ENCODE measurements around the gene KRTAP10-1.

KRTAP10-1 gene

DNA sequence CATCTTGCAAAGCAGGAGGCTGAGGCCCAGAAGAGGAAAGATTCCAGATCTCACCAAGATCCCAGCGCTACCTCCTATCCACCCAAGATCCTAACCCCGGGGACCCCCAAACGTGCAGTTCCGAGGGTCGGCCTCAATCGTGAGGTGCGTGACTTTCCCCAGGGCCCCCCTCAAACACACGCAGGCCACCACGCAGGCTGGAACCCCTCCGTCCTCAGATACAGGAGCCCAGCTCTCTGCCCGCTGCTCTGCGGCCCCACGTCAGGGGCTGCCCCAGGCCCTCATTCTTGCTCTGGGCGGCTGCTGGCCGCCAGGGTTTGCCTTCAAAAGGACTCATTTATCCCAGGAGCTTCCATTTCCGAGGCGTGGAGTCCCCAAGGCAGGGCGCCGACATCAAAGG, 39.9 kb downstream of the KRTAP10-1 start:
- peaks cover 0 to 10% of the 10 kb centered on the region in 2 donors for H3K27me3 ChIP-seq (ENCODE audit: control insufficient read depth in 1 of 2, insufficient read depth in 2 of 2, low read length in 2 of 2)
- no peak overlapping the region for H3K9ac ChIP-seq (ENCODE audit: low read length)
- no peak overlapping the region for H3K27ac ChIP-seq (ENCODE audit: low read depth, low read length)
- no peaks in the 10 kb centered on the region for H3K36me3 ChIP-seq (ENCODE audit: insufficient read depth, low read length)
- no peaks in the 10 kb centered on the region for H3K9me3 ChIP-seq (ENCODE audit: low read length)
- peaks cover 4% of the 10 kb centered on the region for H3K4me1 ChIP-seq (ENCODE audit: insufficient read depth, low read length)
- no peak overlapping the region for H3K4me3 ChIP-seq (ENCODE audit: low read depth in 1 of 2, low read length in 2 of 2)

DNA sequence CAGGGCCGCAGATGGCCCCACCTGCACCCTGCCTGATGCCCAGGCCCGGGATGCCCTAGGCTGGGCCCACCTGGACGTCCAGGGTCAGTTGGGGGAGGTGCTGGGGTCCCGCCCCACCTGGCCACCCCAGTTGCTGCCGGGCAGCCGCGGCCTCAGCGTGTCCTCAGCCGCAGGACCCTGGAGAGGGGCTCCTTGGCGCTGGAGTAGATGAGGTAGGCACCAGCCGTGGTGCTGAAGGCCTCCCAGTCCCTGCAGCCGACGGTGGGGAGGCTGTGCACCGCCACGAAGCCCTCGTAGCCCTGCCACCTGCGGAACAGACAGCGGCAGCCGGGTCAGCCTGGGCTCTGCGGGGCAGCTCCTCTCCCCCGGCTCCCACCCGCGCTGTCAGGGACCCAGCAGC, 40.4 kb downstream of the KRTAP10-1 start:
- H3K4me3 ChIP-seq (ENCODE audit: low read depth in 1 of 2, low read length in 2 of 2), result no peak overlapping the region
- H3K27me3 ChIP-seq (ENCODE audit: control insufficient read depth in 1 of 2, insufficient read depth in 2 of 2, low read length in 2 of 2), result peaks cover 0 to 10% of the 10 kb centered on the region in 2 donors
- peaks cover 4% of the 10 kb centered on the region for H3K4me1 ChIP-seq (ENCODE audit: insufficient read depth, low read length)
- no peak overlapping the region for H3K9ac ChIP-seq (ENCODE audit: low read length)
- no peaks in the 10 kb centered on the region for H3K9me3 ChIP-seq (ENCODE audit: low read length)
- no peaks in the 10 kb centered on the region for H3K36me3 ChIP-seq (ENCODE audit: insufficient read depth, low read length)
- H3K27ac ChIP-seq (ENCODE audit: low read depth, low read length), result no peak overlapping the region

DNA sequence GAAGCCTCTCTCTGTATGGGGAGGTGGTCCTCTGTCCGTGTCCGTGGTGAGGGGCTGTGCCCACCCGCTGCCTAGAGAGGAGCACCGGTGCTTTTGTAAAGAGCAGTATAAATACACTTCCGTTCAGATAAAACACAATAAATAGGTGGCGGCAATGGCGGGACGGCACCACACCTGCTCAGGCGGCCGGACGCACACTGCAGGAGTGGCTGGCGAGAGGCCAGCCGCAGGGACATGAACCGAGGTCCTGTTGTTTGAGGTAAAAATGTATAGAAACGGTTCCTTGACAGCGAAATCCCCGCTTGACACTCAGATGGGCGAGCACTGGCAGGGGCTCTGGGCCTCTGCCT, 40.8 kb downstream of the KRTAP10-1 start:
- no peaks in the 10 kb centered on the region for H3K36me3 ChIP-seq (ENCODE audit: insufficient read depth, low read length)
- peaks cover 4% of the 10 kb centered on the region for H3K4me1 ChIP-seq (ENCODE audit: insufficient read depth, low read length)
- peaks cover 0 to 10% of the 10 kb centered on the region in 2 donors for H3K27me3 ChIP-seq (ENCODE audit: control insufficient read depth in 1 of 2, insufficient read depth in 2 of 2, low read length in 2 of 2)
- H3K27ac ChIP-seq (ENCODE audit: low read depth, low read length), result no peak overlapping the region
- no peak overlapping the region for H3K9ac ChIP-seq (ENCODE audit: low read length)
- H3K4me3 ChIP-seq (ENCODE audit: low read depth in 1 of 2, low read length in 2 of 2), result no peak overlapping the region
- H3K9me3 ChIP-seq (ENCODE audit: low read length), result no peaks in the 10 kb centered on the region

DNA sequence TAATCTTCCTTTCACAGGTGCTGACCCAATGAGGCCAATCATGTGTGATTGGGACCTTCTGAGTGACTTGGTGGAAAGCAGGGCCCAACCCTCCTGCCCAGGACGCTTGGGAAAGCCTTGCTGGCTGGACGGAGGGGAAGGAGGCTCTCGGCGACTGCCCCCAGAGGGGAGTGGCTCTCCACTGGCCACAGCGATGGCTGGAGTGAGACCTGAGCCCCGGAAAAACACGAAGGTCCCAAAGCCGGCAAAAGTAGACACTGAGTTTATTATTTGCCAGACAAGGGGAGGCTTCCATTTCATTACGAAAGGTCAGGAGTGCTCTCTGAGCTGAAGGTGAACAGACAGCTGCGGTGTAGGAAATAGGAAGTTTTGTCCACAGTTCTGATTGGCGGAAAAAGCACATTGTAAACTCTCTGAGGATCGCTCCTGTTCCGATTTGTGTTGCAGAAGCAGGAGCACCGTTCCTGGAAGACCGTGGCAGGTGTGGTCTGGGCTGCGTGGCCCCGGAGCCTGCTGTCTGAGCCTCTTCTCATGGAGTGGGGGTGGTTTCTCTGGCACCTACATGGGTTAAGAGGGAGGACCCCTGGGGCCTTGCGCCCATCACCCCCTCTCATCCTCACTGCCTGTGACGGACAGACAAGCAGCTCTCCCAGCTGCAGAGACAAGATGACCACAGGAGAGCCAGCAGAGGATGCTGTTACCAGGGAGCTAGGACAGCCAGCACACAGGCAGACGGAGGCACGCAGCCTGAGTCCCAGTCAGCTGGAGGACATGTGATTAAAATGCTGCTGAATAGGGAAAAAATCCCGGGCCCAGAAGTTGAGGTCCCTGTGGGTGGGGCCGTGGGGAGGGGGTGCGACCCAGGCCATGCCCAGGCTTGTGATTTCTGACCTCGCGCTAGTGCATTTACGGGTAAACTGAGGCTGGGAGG, 41.5 kb downstream of the KRTAP10-1 start:
- H3K27me3 ChIP-seq (ENCODE audit: control insufficient read depth in 1 of 2, insufficient read depth in 2 of 2, low read length in 2 of 2), result peaks cover 0 to 10% of the 10 kb centered on the region in 2 donors

DNA sequence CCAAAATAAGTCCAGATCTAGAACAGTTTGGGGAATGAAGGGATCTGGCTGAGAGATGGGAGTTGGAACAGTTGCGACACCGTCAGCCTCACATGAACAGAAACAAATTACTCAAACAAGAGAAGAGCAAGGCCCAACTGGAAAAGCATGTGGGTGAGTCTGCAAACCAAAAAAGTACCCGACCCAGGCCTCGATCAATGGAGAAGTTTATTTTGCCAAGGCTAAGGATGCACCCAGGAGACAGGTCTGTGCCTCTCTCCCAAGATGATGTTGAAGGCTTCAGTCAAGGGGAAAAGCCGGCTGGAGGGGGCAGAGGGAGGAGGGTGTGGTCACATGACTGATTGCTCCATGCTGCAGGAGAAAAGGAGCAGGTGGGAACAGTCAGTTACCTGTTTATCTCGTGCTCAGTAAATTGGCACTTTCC, 42.3 kb downstream of the KRTAP10-1 start:
- peaks cover 0 to 10% of the 10 kb centered on the region in 2 donors for H3K27me3 ChIP-seq (ENCODE audit: control insufficient read depth in 1 of 2, insufficient read depth in 2 of 2, low read length in 2 of 2)
- no peaks in the 10 kb centered on the region for H3K36me3 ChIP-seq (ENCODE audit: insufficient read depth, low read length)
- no peak overlapping the region for H3K4me3 ChIP-seq (ENCODE audit: low read depth in 1 of 2, low read length in 2 of 2)
- no peaks in the 10 kb centered on the region for H3K9me3 ChIP-seq (ENCODE audit: low read length)
- no peak overlapping the region for H3K9ac ChIP-seq (ENCODE audit: low read length)
- H3K27ac ChIP-seq (ENCODE audit: low read depth, low read length), result no peak overlapping the region
- H3K4me1 ChIP-seq (ENCODE audit: insufficient read depth, low read length), result peaks cover 4% of the 10 kb centered on the region

More for the DNA sequence above, 41.5 kb downstream of the KRTAP10-1 start:
- Histone ChIP-seq H3K9me3 (ENCODE audit: low read length) (no peaks in the 10 kb centered on the region), H3K9ac (ENCODE audit: low read length) (no peak overlapping the region), H3K4me3 (ENCODE audit: low read depth in 1 of 2, low read length in 2 of 2) (no peak overlapping the region), H3K27ac (ENCODE audit: low read depth, low read length) (no peak overlapping the region), H3K4me1 (ENCODE audit: insufficient read depth, low read length) (peaks cover 4% of the 10 kb centered on the region), H3K36me3 (ENCODE audit: insufficient read depth, low read length) (no peaks in the 10 kb centered on the region)

DNA sequence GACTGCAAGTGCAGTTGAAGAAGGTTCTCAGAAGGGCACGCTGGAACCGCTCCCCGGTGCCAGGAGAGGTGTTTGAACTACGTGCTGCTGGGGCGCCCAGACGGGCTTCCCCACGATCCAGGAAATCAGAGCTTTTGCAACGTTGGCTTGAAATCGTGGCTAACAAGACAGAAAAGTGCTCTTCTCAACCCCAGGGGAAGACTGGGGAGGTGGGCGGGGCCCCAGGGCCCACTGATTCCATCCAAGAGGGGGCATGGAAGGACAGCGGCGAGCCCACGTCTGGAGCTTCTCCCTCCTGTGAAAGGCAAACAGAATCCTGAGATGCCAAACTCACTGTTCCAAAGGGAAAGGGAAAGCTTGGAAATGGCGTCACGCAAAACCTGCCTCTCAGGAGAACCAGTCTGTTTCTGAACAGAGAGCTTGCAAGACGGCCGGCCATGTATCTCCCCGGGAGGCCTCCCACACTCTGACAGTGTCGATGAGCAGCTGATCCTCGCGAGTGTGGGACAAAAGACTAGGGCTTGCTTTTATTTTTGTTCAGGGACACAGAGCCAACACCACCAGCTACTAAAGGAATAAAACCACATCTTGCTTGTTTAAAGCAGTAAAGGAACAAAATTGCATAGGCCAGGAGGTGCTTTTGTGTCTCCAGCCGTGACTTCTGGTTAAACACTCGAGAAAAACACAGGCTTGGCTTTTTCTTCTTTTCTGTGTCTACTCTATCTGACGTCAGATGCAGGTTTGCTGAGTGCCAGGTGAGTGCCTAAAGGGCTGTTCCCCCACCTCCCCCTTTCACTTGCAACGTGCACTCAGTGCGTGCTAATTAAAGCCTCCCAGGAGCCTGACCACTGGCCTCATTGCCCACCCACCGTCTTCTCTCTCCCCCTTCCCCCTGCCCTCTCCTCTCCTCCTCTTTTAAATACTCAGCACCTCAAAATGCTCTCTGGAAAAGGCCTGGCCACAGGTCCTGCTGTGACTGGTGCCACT, 43.1 kb downstream of the KRTAP10-1 start:
- H3K36me3 ChIP-seq (ENCODE audit: insufficient read depth, low read length), result no peaks in the 10 kb centered on the region
- peaks cover 4% of the 10 kb centered on the region for H3K4me1 ChIP-seq (ENCODE audit: insufficient read depth, low read length)
- H3K9me3 ChIP-seq (ENCODE audit: low read length), result no peaks in the 10 kb centered on the region
- no peak overlapping the region for H3K27ac ChIP-seq (ENCODE audit: low read depth, low read length)
- H3K9ac ChIP-seq (ENCODE audit: low read length), result no peak overlapping the region
- H3K27me3 ChIP-seq (ENCODE audit: control insufficient read depth in 1 of 2, insufficient read depth in 2 of 2, low read length in 2 of 2), result peaks cover 0 to 10% of the 10 kb centered on the region in 2 donors
- no peak overlapping the region for H3K4me3 ChIP-seq (ENCODE audit: low read depth in 1 of 2, low read length in 2 of 2)

DNA sequence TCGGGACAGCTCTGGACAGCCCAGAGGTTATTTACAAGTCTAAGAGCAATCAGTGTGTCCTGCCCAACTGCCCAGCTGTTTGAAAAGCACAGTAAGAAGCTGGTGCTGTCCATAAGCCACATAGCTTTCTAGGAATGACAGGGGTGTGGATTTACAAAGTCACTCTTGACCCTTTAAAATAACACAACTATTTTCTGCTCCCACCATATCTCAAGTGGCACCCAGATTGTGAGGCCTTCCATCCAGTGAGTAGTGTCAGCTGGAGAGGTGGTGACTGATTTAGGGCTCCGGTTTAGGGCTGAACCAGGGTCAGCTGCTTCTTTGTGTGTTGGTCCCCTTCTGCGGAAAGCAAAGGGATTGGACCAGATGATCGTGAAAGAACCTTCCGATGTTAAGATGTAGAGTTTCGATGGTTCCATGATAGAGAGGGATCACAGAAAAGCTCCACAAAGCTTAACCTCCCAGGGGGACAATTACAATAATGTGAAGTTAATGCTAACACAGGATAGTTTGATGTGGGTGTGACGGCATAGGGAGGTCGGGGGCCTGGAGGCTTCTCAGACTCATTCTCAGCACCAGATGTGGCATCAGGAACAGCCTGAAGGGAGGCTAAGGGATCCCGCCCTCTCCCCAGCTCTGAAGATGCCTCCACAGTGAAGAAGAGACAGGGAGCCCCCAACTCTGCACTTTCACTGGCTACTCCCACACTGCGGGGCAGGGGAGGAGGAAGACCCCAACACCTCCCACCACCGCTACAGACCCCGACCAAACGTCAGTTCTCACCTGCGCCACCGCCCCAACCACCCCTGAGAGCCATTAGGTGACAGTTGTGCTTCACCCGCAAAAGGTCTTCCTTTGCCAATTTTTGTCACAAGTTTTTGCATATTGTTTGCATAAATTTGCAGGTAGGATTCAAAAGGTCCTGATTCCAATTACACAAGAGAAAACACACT, 44.1 kb downstream of the KRTAP10-1 start:
- H3K27me3 ChIP-seq (ENCODE audit: control insufficient read depth in 1 of 2, insufficient read depth in 2 of 2, low read length in 2 of 2), result peaks cover 0 to 10% of the 10 kb centered on the region in 2 donors
- no peak overlapping the region for H3K4me3 ChIP-seq (ENCODE audit: low read depth in 1 of 2, low read length in 2 of 2)
- H3K27ac ChIP-seq (ENCODE audit: low read depth, low read length), result no peak overlapping the region
- H3K9me3 ChIP-seq (ENCODE audit: low read length), result no peaks in the 10 kb centered on the region
- H3K9ac ChIP-seq (ENCODE audit: low read length), result no peak overlapping the region
- H3K4me1 ChIP-seq (ENCODE audit: insufficient read depth, low read length), result peaks cover 4% of the 10 kb centered on the region
- H3K36me3 ChIP-seq (ENCODE audit: insufficient read depth, low read length), result no peaks in the 10 kb centered on the region

DNA sequence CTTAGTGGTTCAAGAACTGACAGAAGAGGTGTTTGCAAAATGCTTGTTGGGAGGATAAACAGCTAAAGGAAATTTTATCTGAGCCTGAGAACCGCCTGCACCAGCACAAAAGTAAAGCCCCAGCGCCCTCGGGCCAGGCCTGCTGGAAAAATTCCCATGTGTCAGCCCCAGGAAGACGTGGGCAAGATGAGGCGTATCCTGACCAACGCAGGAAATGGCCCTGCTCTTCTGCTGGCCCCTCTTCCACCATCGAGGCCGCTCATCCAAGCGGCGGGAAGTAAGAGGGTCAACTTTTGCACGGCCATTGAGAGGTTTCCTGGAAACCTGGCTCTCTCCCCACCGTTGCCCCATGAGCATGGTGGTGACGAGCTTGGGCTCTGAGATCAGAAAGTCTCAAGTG, 45.0 kb downstream of the KRTAP10-1 start:
- H3K27me3 ChIP-seq (ENCODE audit: control insufficient read depth in 1 of 2, insufficient read depth in 2 of 2, low read length in 2 of 2), result peaks cover 0 to 10% of the 10 kb centered on the region in 2 donors
- peaks cover 4% of the 10 kb centered on the region for H3K4me1 ChIP-seq (ENCODE audit: insufficient read depth, low read length)

DNA sequence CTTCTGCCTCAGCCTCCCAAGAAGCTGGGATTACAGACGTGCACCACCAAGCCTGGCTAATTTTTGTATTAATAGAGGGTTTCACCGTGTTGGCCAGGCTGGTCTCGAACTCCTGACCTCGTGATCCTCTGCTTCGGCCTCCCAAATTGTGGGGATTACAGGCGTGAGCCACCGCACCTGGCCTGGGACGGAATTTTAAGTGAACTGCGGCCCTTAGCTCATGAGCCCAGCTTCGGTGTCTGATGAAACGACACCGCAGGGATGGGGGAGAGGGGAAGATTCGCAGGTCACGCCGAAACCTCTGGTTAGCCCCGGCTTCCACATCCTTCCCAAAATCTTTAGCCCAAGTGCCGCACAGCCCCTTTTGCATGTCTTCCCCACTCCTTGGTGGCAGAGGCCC, 45.6 kb downstream of the KRTAP10-1 start:
- Histone ChIP-seq H3K27ac (ENCODE audit: low read depth, low read length) (no peak overlapping the region), H3K4me1 (ENCODE audit: insufficient read depth, low read length) (peaks cover 4% of the 10 kb centered on the region), H3K9me3 (ENCODE audit: low read length) (no peaks in the 10 kb centered on the region), H3K36me3 (ENCODE audit: insufficient read depth, low read length) (no peaks in the 10 kb centered on the region), H3K9ac (ENCODE audit: low read length) (no peak overlapping the region), H3K27me3 (ENCODE audit: control insufficient read depth in 1 of 2, insufficient read depth in 2 of 2, low read length in 2 of 2) (peaks cover 0 to 10% of the 10 kb centered on the region in 2 donors), H3K4me3 (ENCODE audit: low read depth in 1 of 2, low read length in 2 of 2) (no peak overlapping the region)

More for the DNA sequence above, 45.0 kb downstream of the KRTAP10-1 start:
- H3K36me3 ChIP-seq (ENCODE audit: insufficient read depth, low read length), result no peaks in the 10 kb centered on the region
- H3K9ac ChIP-seq (ENCODE audit: low read length), result no peak overlapping the region
- no peak overlapping the region for H3K27ac ChIP-seq (ENCODE audit: low read depth, low read length)
- no peak overlapping the region for H3K4me3 ChIP-seq (ENCODE audit: low read depth in 1 of 2, low read length in 2 of 2)
- no peaks in the 10 kb centered on the region for H3K9me3 ChIP-seq (ENCODE audit: low read length)

DNA sequence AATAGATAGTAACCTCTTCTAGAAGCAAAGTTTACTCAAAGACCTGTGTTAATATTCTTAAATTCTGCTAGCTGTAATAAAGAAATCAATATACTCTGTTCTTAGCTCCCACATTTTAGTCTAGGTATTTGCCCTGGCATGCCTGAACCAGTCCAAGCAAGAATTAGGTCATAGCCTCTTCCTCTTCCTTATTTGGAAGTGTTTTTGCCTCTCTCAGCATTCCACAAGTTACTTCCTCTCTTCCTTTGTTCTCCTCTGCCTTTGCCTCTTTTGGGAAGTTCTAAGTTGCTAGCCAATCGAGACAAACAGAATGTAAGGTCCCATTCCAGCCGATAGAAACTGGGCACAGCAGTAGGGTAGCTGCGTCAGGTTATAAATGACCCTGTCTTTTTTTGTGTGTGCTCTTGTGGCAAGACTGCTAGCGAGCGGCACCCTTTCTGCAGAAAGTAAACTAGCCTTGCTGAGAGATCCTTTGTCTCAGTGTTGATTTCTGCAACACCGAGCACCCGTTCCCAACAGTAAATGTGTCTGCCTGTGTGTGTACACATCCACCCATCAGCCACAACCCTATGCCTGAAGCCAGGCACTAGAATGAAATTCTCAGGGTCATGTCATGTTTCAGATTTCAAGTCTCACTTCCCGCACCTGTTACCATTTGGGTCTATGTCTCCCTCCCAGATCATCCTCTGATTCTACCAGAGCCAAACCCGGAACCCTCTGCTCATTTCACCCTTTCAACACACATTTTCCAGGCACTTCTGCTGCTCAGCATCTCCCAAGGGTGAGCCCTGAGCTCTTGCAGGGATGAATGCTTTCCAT, 47.2 kb downstream of the KRTAP10-1 start:
- no peaks in the 10 kb centered on the region for H3K27me3 ChIP-seq (ENCODE audit: control insufficient read depth in 1 of 2, insufficient read depth in 2 of 2, low read length in 2 of 2)
- no peaks in the 10 kb centered on the region for H3K36me3 ChIP-seq (ENCODE audit: insufficient read depth, low read length)
- H3K9ac ChIP-seq (ENCODE audit: low read length), result no peak overlapping the region
- H3K27ac ChIP-seq (ENCODE audit: low read depth, low read length), result no peak overlapping the region
- H3K9me3 ChIP-seq (ENCODE audit: low read length), result no peaks in the 10 kb centered on the region
- no peak overlapping the region for H3K4me3 ChIP-seq (ENCODE audit: low read depth in 1 of 2, low read length in 2 of 2)
- peaks cover 4% of the 10 kb centered on the region for H3K4me1 ChIP-seq (ENCODE audit: insufficient read depth, low read length)

All from muscle layer of colon (tissue), 2 donors.